Measurements from ENCODE around the gene RPLP1.
A peak's percentile ranks its signal among the peaks of the same experiment; 100 is the strongest.

RPLP1 gene

DNA sequence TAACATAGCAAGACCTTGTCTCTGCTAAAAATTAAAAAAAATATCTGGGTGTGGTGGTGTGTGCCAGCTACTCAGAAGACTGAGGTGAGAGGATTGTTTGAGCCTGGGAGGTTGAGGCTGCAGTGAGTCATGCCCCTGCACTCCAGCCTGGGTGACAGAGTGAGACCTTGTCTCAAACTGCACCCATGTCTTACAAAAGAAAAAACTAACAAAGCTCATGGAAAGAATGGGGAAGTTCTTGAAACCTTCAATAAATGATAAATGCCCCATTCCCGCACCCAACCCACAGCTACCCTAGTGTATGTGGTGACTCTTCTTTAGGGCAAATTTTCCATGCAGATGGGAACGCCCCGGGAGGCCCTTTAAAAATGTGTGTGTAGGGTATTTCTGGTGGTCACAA is 28.3 kb downstream of the RPLP1 start:
- no peak overlapping the region for H3K4me3 ChIP-seq (ENCODE audit: low read depth, low read length)
- TF ChIP-seq, protein P1, sequence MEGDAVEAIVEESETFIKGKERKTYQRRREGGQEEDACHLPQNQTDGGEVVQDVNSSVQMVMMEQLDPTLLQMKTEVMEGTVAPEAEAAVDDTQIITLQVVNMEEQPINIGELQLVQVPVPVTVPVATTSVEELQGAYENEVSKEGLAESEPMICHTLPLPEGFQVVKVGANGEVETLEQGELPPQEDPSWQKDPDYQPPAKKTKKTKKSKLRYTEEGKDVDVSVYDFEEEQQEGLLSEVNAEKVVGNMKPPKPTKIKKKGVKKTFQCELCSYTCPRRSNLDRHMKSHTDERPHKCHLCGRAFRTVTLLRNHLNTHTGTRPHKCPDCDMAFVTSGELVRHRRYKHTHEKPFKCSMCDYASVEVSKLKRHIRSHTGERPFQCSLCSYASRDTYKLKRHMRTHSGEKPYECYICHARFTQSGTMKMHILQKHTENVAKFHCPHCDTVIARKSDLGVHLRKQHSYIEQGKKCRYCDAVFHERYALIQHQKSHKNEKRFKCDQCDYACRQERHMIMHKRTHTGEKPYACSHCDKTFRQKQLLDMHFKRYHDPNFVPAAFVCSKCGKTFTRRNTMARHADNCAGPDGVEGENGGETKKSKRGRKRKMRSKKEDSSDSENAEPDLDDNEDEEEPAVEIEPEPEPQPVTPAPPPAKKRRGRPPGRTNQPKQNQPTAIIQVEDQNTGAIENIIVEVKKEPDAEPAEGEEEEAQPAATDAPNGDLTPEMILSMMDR (IDR thresholded peaks at IDR 0.05; ENCODE audit: control insufficient read depth, extremely low read depth, insufficient read depth): no peak
- DNase-seq (ENCODE audit: low read depth): no peak

DNA sequence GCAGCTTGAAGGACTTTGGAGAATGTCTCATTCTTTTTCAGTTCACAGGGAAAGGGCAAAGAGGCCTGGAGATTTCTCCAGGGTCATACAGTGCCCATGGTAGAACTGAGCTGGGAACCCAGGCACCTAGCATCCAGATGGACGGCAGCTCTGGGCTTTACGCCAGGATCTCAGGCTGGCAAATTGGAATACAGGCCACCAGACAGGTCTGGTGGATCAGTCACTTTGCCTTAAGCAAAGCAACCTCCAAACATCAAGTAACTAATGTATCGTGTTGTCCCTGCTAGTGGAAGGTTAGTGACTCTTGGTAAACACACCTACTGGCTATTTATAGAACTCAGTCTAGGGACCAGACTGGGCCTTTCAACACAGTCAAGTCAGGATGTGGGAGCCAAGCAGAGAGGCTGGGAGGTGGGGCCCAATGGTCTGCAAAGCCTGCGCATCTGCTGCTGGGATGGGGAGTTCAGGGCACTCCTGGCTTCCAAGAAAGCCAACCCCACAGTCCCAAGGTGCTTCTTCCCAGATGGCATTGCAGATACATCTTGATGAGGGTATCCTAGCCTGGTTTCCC is 30.2 kb downstream of the RPLP1 start:
- peak; percentile 86 for DNase-seq (ENCODE audit: low read depth)
- no peak overlapping the region for H3K4me3 ChIP-seq (ENCODE audit: low read depth, low read length)
- TF ChIP-seq, protein P1 (IDR thresholded peaks at IDR 0.05; ENCODE audit: control insufficient read depth, extremely low read depth, insufficient read depth): no peak

DNA sequence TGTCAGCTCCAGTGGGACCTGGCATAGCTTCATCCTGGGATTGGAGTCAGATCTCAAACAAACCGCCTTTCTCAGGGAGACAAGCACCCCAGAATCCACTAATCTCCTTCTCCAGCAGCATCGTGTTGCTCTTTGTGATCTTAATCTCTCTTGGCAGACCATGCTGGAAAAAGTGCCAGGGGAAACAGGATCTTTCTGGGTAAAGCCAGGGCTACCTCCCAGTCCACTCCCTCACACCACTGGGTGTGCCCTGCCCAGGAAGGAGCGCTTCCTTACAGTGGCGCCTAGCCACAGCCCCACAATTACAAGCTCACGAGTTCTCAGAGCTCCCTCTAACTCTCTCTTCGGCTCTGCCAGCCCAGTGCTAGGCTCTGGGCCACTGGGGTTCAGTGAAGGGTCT is 32.2 kb downstream of the RPLP1 start:
- H3K4me3 ChIP-seq (ENCODE audit: low read depth, low read length): no peak overlapping the region
- peak; percentile 85 for DNase-seq (ENCODE audit: low read depth)
- TF ChIP-seq, protein P1 (IDR thresholded peaks at IDR 0.05; ENCODE audit: control insufficient read depth, extremely low read depth, insufficient read depth): 0 out of 2 replicates have a peak, but pooled peaks have one; percentile 10

DNA sequence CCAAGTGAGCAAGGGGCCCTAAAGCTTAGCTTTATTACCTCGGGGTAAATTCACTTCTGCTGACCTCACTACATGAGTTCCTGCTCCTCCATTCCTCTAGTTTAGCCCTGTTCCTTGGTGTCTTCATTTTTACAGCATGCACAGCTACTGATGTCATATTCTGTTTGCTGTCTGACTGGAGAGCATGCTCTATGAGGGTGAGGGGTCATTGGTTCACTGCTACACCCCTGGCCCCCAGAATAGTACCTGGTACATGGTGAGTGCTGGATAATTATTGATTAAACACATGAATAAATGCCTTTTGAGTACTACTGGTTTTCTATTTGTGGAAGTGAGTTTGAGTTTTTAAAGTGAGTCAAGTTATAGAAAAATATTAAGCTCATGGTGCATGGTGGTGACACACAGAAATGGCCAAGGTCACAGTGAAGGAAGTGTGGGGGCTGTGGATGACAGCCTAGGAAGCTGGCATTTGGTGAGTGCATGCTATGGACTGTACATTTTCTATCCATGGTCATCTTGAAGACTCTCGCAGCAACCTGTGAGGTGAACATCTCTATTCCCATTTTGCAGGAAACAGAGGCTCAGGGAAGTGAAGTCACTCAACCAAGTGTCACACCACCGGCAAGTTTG is 34.0 kb downstream of the RPLP1 start:
- TF ChIP-seq, protein P1 (IDR thresholded peaks at IDR 0.05; ENCODE audit: control insufficient read depth, extremely low read depth, insufficient read depth): no peak
- no peak overlapping the region for H3K4me3 ChIP-seq (ENCODE audit: low read depth, low read length)
- no peak for DNase-seq (ENCODE audit: low read depth)

DNA sequence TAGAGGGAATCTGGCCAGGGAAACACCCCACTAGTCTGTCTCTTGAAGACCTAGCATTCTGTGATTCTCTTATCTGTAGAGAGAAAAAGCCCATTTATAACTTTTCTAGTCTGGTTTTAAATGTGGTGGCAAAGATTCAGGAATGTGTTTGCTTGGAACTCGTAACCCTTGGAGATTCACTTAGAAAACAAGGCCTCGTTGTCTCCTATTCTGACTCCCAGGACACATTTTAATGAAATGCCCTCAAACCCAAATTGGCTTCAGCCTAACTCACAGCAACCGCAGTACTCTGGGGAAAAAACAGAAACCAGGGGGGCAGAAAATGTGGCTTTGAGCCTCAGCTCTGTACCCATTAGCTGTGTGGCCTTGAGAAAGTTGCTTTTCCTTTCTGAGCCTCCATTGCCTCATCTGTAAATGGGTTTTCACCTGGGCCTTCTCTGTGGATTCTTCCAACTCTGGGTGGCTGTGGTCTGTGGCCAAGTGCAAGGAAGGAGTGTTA is 36.5 kb downstream of the RPLP1 start:
- DNase-seq (ENCODE audit: low read depth): no peak

DNA sequence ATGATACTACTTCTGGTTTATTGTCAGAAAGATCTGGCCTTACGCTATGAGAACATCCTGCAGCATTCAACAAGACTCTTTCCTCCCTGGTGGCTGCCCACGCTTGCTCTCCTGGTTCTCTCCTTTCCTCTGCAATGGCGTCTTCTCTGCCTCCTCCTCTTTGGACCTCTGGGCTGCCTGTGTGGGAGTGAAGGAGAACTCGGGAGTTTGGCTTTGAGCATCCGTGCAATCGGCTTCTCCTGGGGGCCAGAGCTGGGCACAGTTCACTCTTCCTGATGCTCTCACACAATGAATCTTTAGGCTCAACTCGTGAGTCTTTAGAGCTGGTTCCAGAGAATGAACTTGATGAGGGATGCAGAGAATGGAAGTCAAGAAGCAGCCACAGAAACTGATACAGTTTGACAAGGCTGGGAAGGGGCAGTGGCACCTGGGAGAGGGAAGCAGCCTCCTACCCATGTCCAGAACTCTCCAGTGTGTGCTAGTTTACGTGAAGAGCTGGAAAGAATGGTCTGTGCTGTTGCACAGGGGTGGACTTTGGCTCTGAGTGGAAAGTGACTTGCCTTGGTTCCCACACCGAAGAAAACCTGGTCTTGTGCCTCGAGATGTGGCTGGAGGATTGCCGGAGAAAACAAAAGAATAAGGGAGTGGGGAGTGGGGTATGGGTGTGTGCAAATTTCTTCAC is 37.9 kb downstream of the RPLP1 start:
- DNase-seq (ENCODE audit: low read depth): no peak
- TF ChIP-seq, protein P1 (IDR thresholded peaks at IDR 0.05; ENCODE audit: control insufficient read depth, extremely low read depth, insufficient read depth): no peak

More for the DNA sequence above, 36.5 kb downstream of the RPLP1 start:
- TF ChIP-seq, protein P1 (IDR thresholded peaks at IDR 0.05; ENCODE audit: control insufficient read depth, extremely low read depth, insufficient read depth): no peak
- no peak overlapping the region for H3K4me3 ChIP-seq (ENCODE audit: low read depth, low read length)

More for the DNA sequence above, 37.9 kb downstream of the RPLP1 start:
- H3K4me3 ChIP-seq (ENCODE audit: low read depth, low read length): no peak overlapping the region

Data from LNCaP clone FGC (cell line).